Measurements from ENCODE around the gene TPO. TPM values are rescaled to one million over a fixed set of nuclear protein-coding genes. Genes with fewer than 3 reads are reported as not detected.

TPO gene
- total RNA-seq, 1 donor from 2014 or later, result not detected

- no peak for TF ChIP-seq CTCF (IDR thresholded peaks at IDR 0.05)
- DNase-seq, result no peak
- intact Hi-C loops (cut with micrococcal nuclease), result no loop called here
- H3K4me3 Mint-ChIP-seq, result no peak overlapping the region
- no peaks in the 10 kb centered on the region for H3K4me1 Mint-ChIP-seq
- H3K27ac Mint-ChIP-seq, result no peak overlapping the region
- ChIA-PET POLR2A (no interaction called here), CTCF (interaction anchor here (1.1 kb wide), 1 partner anchor 10 kb away, joined by 3 read pairs; no protein-coding TSS in a partner anchor)
- H3K27me3 Mint-ChIP-seq, result peaks cover 12% of the 10 kb centered on the region
- no peaks in the 10 kb centered on the region for H3K36me3 Mint-ChIP-seq (ENCODE audit: low read depth)
- ATAC-seq (ENCODE audit: low read depth), result no peak
- H3K9me3 Mint-ChIP-seq, result no peaks in the 10 kb centered on the region
Observed at GRCh38 chr2:1540481-1540880, 127.2 kb downstream of the TPO start.

- no peaks in the 10 kb centered on the region for H3K36me3 Mint-ChIP-seq (ENCODE audit: low read depth)
Observed at GRCh38 chr2:1541040-1541439, 127.8 kb downstream of the TPO start.

GRCh38 chr2:1541819-1542475, 128.7 kb downstream of the TPO start:
- H3K27ac Mint-ChIP-seq, result no peak overlapping the region
- no peak overlapping the region for H3K4me3 Mint-ChIP-seq
- ChIA-PET POLR2A (no interaction called here), CTCF (no interaction called here)
- no peaks in the 10 kb centered on the region for H3K9me3 Mint-ChIP-seq
- H3K4me1 Mint-ChIP-seq, result peaks cover 4% of the 10 kb centered on the region
- H3K36me3 Mint-ChIP-seq (ENCODE audit: low read depth), result no peaks in the 10 kb centered on the region
- no peak for DNase-seq
- H3K27me3 Mint-ChIP-seq, result peaks cover 17% of the 10 kb centered on the region
- intact Hi-C loops (cut with micrococcal nuclease), result no loop called here
- no peak for ATAC-seq (ENCODE audit: low read depth)
- no peak for TF ChIP-seq CTCF (IDR thresholded peaks at IDR 0.05)

More at GRCh38 chr2:1541040-1541439, 127.8 kb downstream of the TPO start:
- ChIA-PET POLR2A (no interaction called here), CTCF (interaction anchor here (1.1 kb wide), 1 partner anchor 10 kb away, joined by 3 read pairs; no protein-coding TSS in a partner anchor)
- no peaks in the 10 kb centered on the region for H3K9me3 Mint-ChIP-seq
- peaks cover 12% of the 10 kb centered on the region for H3K27me3 Mint-ChIP-seq
- H3K4me3 Mint-ChIP-seq, result no peak overlapping the region
- intact Hi-C loops (cut with micrococcal nuclease), result no loop called here
- peaks cover under 1% of the 10 kb centered on the region for H3K4me1 Mint-ChIP-seq
- no peak for ATAC-seq (ENCODE audit: low read depth)
- TF ChIP-seq CTCF (IDR thresholded peaks at IDR 0.05), result no peak
- no peak overlapping the region for H3K27ac Mint-ChIP-seq
- DNase-seq, result no peak

DNA sequence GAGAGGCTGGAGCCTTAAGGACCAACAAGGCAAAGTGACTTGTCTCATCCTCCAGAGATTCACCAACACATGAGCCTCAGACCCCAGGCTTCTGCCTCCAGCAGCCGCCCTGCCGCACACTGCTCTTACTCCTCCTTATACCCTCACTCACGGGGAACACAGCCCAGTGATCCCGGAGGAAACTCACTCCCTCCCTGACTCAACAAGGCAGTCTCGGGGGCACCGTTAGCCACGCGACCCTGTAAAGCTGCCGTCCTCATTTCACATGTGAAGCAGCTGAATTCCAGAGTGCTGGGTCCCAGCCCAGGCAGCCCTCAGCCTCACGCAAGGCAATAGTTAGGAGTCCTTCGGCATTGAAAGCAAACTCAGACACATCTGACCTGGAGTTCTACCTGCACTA, 129.7 kb downstream of the TPO start:
- no peaks in the 10 kb centered on the region for H3K9me3 Mint-ChIP-seq
- H3K4me1 Mint-ChIP-seq, result peaks cover 4% of the 10 kb centered on the region
- no peak for ATAC-seq (ENCODE audit: low read depth)
- no peaks in the 10 kb centered on the region for H3K36me3 Mint-ChIP-seq (ENCODE audit: low read depth)
- no peak for TF ChIP-seq CTCF (IDR thresholded peaks at IDR 0.05)
- H3K27me3 Mint-ChIP-seq, result peaks cover 15% of the 10 kb centered on the region
- H3K4me3 Mint-ChIP-seq, result no peak overlapping the region
- intact Hi-C loops (cut with micrococcal nuclease), result no loop called here
- no peak overlapping the region for H3K27ac Mint-ChIP-seq
- CTCF ChIA-PET, result no interaction called here
- no peak for DNase-seq
- POLR2A ChIA-PET, result no interaction called here

- Mint-ChIP-seq H3K4me3 (no peak overlapping the region), H3K9me3 (no peaks in the 10 kb centered on the region), H3K4me1 (peaks cover 4% of the 10 kb centered on the region), H3K36me3 (ENCODE audit: low read depth) (no peaks in the 10 kb centered on the region), H3K27me3 (peaks cover 11% of the 10 kb centered on the region), H3K27ac (no peak overlapping the region)
- CTCF ChIA-PET, result interaction anchor here (1.1 kb wide), 1 partner anchor 688 kb away, joined by 3 read pairs; no protein-coding TSS in a partner anchor
- POLR2A ChIA-PET, result no interaction called here
- intact Hi-C loops (cut with micrococcal nuclease), result no loop called here
- DNase-seq (no peak), ATAC-seq (ENCODE audit: low read depth) (no peak)
- TF ChIP-seq CTCF (IDR thresholded peaks at IDR 0.05), result no peak
Observed at GRCh38 chr2:1543776-1544477, 130.7 kb downstream of the TPO start.

Measured in activated B cell treated with CpG ODN at 0.5 μM for 24 hours (primary cell).